Suprapubic skin (tissue), 4 donors: ENCODE data around the gene PGA4.

Experiments used
- CTCF ChIP-seq, 2 donors: fragments of 200-600 bp in 1 of 2; fragments of 450-650 bp in 1 of 2; sonication (generic) in 1 of 2; IDR thresholded peaks; one replicate each; pipeline ENCODE4 v1.5.1; 2016 to 2019; ENCODE audit warnings: antibody characterized with exemption in 2 of 2, mild to moderate bottlenecking in 1 of 2, moderate library complexity in 1 of 2
- EP300 ChIP-seq: sonication (generic); formaldehyde crosslinking; IDR thresholded peaks from one replicate; pipeline ENCODE4 v1.6.1; 2017; ENCODE audit warnings: antibody characterized with exemption
- POLR2A ChIP-seq, 2 donors: fragments of 450-650 bp; IDR thresholded peaks; one replicate each; pipeline ENCODE4 v1.6.1; 2017; ENCODE audit warnings: antibody characterized with exemption in 2 of 2, mild to moderate bottlenecking in 2 of 2, moderate library complexity in 2 of 2
- POLR2AphosphoS5 ChIP-seq, 3 donors: sonication (generic); formaldehyde crosslinking; IDR thresholded peaks; one replicate each; pipeline ENCODE4 v1.6.1; 2017; ENCODE audit warnings: antibody characterized with exemption in 3 of 3

GRCh38 chr11:61198948-61199523 is 23.1 kb upstream of the PGA4 start:
- TF ChIP-seq POLR2A (IDR thresholded peaks at IDR 0.05) (no peak), CTCF (IDR thresholded peaks at IDR 0.05) (no peak), EP300 (no peak), POLR2AphosphoS5 (IDR thresholded peaks at IDR 0.05) (no peak)
